ENCODE measurements around the gene NCAM2. TPM values are rescaled to one million over a fixed set of nuclear protein-coding genes. Genes with fewer than 3 reads are reported as not detected.

Gene NCAM2
- total and polyA plus RNA-seq, 2 of the 4 experiments (the other 2 are of a cell fraction): 2.7 to 5.0 TPM

- ChIA-PET POLR2A (ENCODE audit: unreplicated experiment) (no interaction called here), CTCF (no interaction called here)
- H3K14ac ChIP-seq (replicated peaks; ENCODE audit: low read depth, low read length): no peak overlapping the region
- H3K9me1 ChIP-seq (ENCODE audit: insufficient read depth, low read length): no peaks in the 10 kb centered on the region
- H4K5ac ChIP-seq (ENCODE audit: low read depth, low read length): no peak overlapping the region
- H3K27ac ChIP-seq (ENCODE audit: insufficient read depth, low read length): no peak overlapping the region
- H3K27me3 ChIP-seq (ENCODE audit: control insufficient read depth, insufficient read depth, low read length): no peaks in the 10 kb centered on the region
- intact Hi-C loops (cut with micrococcal nuclease) (no loop called here), in situ Hi-C loops (cut with MboI; ENCODE audit: low sequenced_read_pairs) (no loop called here), dilution Hi-C loops (cut with HindIII; ENCODE audit: low sequenced_read_pairs, unreplicated experiment) (no loop called here)
- H3K18ac ChIP-seq (ENCODE audit: low read depth, low read length): no peak overlapping the region
- H2AK9ac ChIP-seq (replicated peaks; ENCODE audit: low read depth, low read length, poor library complexity): no peak overlapping the region
- H4K8ac ChIP-seq (ENCODE audit: low read depth in 2 of 2, low read length in 2 of 2): no peak overlapping the region
- no peak overlapping the region for H3K9ac ChIP-seq (ENCODE audit: low read depth, low read length)
- ATAC-seq (ENCODE audit: low read depth) (no peak), DNase-seq (no peak)
- no peak overlapping the region for H2BK120ac ChIP-seq (ENCODE audit: low read depth, low read length)
- no peak overlapping the region for H3K56ac ChIP-seq (ENCODE audit: extremely low read depth, insufficient read depth, low read length)
- H4K91ac ChIP-seq (ENCODE audit: insufficient read depth, low read depth, low read length): no peak overlapping the region
- H3K4me1 ChIP-seq (ENCODE audit: control insufficient read depth, insufficient read depth, low read length): no peaks in the 10 kb centered on the region
- no peak overlapping the region for H3K4ac ChIP-seq (ENCODE audit: low read depth, low read length)
- no peak overlapping the region for H2AK5ac ChIP-seq (ENCODE audit: low read depth, low read length)
- TF ChIP-seq CEBPB (IDR thresholded peaks at IDR 0.05; ENCODE audit: low read depth, low read length) (no peak), POLR2A (IDR thresholded peaks at IDR 0.05; ENCODE audit: low read depth, low read length) (no peak), MXI1 (IDR thresholded peaks at IDR 0.05; ENCODE audit: borderline replicate concordance, low read depth, low read length) (no peak), NFE2L2 (IDR thresholded peaks at IDR 0.05; ENCODE audit: low read depth, low read length) (no peak), RAD21 (IDR thresholded peaks at IDR 0.05; ENCODE audit: low read length) (no peak), BHLHE40 (IDR thresholded peaks at IDR 0.05; ENCODE audit: low read depth, low read length) (no peak), RFX5 (IDR thresholded peaks at IDR 0.05; ENCODE audit: low read depth, low read length) (no peak), USF2 (IDR thresholded peaks at IDR 0.05; ENCODE audit: low read depth, low read length) (no peak), MAZ (IDR thresholded peaks at IDR 0.05; ENCODE audit: borderline replicate concordance, low read depth, low read length) (no peak), RCOR1 (IDR thresholded peaks at IDR 0.05; ENCODE audit: insufficient replicate concordance, low read length) (no peak), CHD1 (IDR thresholded peaks at IDR 0.05; ENCODE audit: low read depth, low read length) (no peak), SMC3 (IDR thresholded peaks at IDR 0.05; ENCODE audit: low read depth, low read length) (no peak), FOS (IDR thresholded peaks at IDR 0.05; ENCODE audit: low read depth, low read length) (no peak), MAFK (IDR thresholded peaks at IDR 0.05; ENCODE audit: low read depth, low read length) (no peak), ELK1 (IDR thresholded peaks at IDR 0.05; ENCODE audit: borderline replicate concordance, low read depth, low read length) (no peak), CTCF (conservative IDR thresholded peaks at IDR 0.05; ENCODE audit: low read depth, low read length) (no peak)
- no peaks in the 10 kb centered on the region for H3K79me1 ChIP-seq (ENCODE audit: low read depth in 1 of 2, low read length in 2 of 2)
- H3K23ac ChIP-seq (ENCODE audit: low read depth, low read length): no peak overlapping the region
- no peaks in the 10 kb centered on the region for H3K9me3 ChIP-seq (ENCODE audit: control insufficient read depth, insufficient read depth, low read length)
- H3K4me2 ChIP-seq (ENCODE audit: low read depth, low read length): no peak overlapping the region
- no peak overlapping the region for H2BK5ac ChIP-seq (ENCODE audit: low read depth, low read length, poor library complexity, severe bottlenecking)
- H4K20me1 ChIP-seq (ENCODE audit: insufficient read depth, low read length): no peaks in the 10 kb centered on the region
- BruUV-seq (replicated peaks): no TSS peak
- no peak overlapping the region for H2BK15ac ChIP-seq (ENCODE audit: low read depth, low read length)
- WGBS, 2 experiments (ENCODE audit: extremely low coverage in 2 of 2, insufficient read length in 1 of 2): 20% methylated on average over 1 of the region's 3 CpGs; no CpG with 5 or more reads in 1 of the 2 experiments
- H2BK20ac ChIP-seq (ENCODE audit: low read depth, low read length): no peak overlapping the region
- H3K4me3 ChIP-seq (ENCODE audit: insufficient read depth, low read depth, low read length): no peak overlapping the region
- no peak overlapping the region for H2AFZ ChIP-seq (replicated peaks; ENCODE audit: low read length, poor library complexity)
- H3K36me3 ChIP-seq (ENCODE audit: control insufficient read depth, insufficient read depth, low read length): no peaks in the 10 kb centered on the region
Measured at GRCh38 chr21:21387916-21388315, 389.7 kb downstream of the NCAM2 start.
